Daoy (cell line): ENCODE measurements around the gene CCDC154. TPM values are rescaled to one million over a fixed set of nuclear protein-coding genes. Genes with fewer than 3 reads are reported as not detected.
A peak's percentile ranks its signal among the peaks of the same experiment; 100 is the strongest.
"Not testable (repeated sequence)": the region's sequence is repeated elsewhere in the genome, so short reads cannot be mapped to it uniquely, and the experiment has no call there.

Experiments
- DNase-seq: peaks from one replicate; pipeline ENCODE4 v3.0.0-alpha.2; 2015; ENCODE audit warnings: low read depth
- total RNA-seq: library from RNA; depleted of rRNA; stranded (reverse); fragments of >200 nt; shearing (Covaris generic); gene quantifications from 2 replicates; pipeline ENCODE4 v1.2.3, GENCODE V29; 2014; rRNA removed

The CCDC154 gene, protein sequence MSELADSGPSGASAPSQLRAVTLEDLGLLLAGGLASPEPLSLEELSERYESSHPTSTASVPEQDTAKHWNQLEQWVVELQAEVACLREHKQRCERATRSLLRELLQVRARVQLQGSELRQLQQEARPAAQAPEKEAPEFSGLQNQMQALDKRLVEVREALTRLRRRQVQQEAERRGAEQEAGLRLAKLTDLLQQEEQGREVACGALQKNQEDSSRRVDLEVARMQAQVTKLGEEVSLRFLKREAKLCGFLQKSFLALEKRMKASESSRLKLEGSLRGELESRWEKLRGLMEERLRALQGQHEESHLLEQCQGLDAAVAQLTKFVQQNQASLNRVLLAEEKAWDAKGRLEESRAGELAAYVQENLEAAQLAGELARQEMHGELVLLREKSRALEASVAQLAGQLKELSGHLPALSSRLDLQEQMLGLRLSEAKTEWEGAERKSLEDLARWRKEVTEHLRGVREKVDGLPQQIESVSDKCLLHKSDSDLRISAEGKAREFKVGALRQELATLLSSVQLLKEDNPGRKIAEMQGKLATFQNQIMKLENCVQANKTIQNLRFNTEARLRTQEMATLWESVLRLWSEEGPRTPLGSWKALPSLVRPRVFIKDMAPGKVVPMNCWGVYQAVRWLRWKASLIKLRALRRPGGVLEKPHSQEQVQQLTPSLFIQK
- total RNA-seq = not detected in 2 replicates

DNA sequence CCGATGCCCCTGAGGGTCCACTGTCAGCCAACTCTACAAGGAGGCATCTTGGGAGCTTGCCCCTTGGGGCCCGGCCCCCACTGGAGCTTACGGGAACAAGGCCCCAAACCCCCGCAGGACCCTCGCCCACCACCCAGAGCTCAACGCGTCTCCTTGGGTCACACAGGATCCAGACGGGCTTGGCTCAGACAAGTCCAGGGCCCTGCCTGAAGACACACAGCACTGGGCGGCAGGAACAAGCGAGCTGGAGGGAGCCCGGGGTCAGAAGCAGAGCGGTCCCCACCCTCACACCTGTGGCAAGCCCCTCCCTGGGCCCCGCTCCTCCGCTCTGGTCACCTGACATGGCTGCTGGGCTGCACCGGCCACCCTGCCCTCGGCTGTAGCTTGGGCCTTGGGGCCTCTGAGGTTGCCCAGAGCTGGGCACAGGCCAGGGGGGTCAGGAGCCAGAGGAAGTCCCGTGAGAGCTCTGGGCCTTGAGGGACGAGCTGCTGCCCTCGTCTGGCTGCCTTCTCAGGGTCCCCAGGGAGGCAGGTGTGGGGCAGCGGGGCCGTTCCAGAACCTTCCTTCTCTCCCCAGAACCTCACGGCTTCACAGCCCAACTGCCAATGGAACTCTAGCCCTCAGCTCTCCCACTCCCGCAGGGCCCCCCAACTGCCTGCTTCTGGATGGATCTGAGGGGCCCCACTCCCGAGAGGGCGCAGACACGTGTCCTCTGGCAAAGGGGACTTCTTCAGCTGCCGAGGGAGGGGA, at the start of gene CCDC154:
TSS of gene CCDC154 (minus strand) at position 577 of the 750 bp plus-strand sequence. CDS start at position 343, 234 bp downstream.
- no peak for DNase-seq

DNA sequence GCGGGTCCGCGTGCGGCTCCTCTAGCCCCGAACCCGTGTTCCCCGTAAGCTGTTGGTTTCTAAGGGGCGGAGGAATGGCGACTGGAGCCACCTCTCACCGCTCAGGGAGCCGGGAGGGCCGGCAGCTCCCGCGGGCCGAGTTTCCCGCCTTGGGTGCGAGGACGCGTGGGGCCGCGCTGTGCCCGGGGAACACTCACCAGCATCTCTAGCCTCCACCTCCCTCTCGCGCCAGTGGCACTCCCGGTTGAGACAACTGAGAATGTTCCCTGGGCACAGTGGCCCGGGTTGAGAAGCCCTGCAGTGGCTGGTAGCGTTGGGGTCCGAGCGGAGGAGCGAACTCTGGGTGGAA, 49.4 kb upstream of the CCDC154 start:
- no peak for DNase-seq

DNA sequence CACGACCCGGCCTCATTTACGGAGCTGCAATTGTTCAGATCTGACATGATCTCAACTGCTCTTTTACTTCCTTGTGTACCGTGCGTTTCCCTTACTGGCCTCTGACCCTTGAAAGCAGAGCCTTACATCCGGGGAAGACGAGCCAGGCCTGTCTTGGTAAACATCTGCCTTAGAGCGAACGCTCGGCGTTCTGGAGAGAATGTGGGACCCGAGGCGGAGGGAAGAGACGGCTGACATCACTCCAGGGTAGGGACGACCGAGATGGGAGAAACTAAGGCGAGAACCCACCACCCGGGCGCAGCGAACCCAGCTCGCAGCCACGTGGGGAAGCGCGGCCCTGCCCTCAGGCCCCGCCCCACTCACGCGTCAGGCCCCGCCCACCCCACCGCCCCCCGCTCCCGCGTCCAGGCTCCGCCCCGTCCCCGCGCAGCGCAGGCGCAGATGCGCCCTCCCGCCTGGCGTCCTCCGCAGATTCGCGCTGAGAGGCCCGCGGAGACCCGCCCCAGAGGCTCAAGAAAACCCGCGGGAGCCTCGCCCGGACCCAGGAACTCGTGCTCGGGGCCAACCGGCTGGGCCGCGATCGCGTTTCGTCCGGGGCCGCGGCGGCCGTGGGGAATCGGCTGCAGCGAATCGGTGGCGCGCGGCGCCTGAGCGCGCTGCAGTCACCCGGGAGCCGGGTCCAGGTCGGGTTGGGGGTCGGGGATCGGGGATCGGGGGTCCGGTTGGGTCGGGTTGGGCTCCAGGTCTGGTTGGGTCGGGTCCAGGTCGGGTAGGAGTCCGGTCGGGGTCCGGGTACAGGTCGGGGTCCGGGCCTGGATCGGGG, 48.8 kb upstream of the CCDC154 start, which contains the start of gene TELO2:
TSS of gene TELO2 (plus strand) at position 438 of the 823 bp plus-strand sequence. CDS start 922 bp downstream, outside the sequence.
- DNase-seq = peak; percentile 82

DNA sequence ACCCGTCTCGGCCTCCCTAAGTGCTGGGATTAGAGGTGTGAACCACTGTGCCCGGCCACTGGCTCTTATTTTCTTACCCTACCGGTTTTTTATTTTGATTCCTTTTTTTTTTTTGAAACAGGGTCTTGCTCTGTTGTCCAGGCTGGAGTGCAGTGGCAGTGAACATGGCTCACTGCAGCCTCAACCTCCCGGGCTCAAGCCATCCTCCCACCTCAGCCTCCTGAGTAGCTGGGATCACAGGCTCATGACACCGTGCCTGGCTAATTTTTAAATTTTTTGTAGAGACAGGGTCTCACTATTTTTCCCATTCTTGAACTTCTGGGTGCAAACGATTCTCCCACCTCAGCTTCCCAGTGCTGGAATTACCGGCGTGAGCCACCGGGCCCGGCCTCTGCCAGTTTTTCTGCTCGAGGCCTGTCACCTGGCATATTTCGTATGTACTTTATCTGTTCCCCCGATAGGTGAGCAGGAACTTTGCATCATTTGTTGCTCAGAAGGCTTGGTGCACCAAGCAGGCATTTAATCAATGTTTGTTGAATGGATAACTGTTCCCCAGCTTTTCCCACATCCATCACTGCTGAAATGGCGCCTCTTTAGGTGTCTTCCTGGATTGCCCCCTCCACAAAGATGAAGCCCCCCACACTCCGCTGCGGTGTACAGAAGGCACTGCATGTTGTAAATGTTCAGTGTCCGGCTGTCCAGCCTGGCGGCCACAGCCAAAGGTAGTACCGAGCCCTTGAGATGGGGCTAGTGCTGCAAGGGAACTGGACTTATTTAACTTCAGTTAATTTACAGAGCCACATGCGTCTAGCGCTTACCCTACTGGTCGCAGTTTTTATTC, 47.9 kb upstream of the CCDC154 start:
- DNase-seq = no peak

DNA sequence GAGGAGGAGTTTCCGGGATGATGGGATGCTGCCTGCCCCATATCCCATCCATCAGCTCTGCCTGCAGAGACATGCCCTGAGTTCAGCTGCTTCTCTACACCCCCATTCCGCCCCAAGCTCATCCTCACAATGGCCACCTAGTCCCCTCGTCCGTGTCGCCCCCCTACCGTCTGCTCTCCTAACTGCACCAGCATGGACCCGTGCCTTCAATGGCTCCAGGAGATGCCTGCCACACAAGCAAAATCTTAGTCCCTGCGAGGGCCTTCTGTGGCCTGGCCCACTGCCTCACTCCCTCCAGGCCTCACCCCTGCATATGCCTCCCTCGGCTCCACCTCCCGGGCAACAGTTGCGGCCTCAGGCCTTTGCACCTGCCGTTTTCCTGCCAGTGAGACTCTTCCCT, 47.0 kb upstream of the CCDC154 start:
- no peak for DNase-seq

DNA sequence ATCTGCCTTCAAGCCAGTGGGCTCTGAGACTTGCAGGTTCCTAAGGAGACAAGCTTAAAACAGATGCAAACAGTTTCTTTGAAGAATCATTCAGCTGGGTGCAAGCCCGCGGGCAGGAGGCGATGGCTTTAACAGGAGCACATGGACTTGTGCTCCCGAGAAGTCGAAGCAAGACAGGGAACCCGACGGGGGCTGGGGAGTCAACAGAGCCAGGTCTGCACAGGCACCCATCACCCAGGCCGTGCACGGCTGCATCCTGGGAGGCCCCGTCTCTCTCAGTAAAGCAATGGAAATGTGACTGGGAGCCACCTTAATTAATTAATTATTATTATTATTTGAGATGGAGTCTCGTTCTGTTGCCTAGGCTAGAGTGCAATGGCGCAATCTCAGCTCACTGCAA, 44.7 kb upstream of the CCDC154 start:
- no peak for DNase-seq

DNA sequence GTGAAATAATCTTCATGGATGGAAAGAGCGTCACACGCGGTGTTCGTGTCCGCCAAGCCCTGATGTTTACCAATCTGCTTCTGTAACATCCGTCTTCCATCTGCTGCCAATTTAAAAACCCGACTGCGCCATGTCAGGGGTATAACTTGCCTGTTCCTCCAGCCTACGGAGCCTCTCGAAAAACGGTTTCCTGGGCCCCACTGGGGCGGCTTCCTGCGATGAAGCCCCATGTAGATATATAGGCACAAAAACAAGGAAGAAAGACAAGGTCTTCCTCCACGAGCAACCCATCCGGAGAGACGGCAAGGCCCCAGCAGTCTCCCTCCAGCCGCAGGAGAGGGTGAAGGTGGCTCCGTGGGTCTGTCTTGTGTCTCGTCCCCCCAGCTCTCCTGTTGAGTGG, 44.3 kb upstream of the CCDC154 start, which contains the start of gene PTX4:
TSS of gene PTX4 (minus strand) at position 326 of the 400 bp plus-strand sequence. CDS start at position 291, 35 bp downstream.
- no peak for DNase-seq

DNA sequence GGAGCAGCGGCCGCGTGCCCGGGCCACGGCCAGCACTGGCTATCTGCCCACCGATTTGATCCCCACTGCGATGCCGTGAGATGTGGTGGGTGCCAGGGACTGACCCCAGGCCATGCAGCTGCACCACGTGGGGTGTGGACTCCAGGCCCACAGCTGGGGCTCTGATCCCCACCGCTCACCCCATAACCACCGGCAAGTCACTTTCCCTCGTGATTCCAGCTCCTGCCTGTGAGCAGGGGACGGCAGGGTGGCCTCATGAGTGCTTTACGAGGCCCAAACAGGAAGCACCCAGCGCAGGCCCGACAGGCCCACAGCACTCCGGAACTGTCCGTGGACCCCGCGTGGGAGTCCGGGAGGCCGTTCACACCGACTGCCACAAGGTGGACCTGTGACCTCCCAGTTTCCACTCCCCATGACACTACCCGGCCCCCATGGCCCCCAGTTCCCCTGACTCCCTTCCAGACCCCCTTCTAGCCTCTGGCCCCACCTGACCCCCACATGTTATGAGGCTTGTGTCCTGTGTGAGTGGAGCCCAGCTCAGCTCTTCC, 43.8 kb upstream of the CCDC154 start:
- DNase-seq = no peak

DNA sequence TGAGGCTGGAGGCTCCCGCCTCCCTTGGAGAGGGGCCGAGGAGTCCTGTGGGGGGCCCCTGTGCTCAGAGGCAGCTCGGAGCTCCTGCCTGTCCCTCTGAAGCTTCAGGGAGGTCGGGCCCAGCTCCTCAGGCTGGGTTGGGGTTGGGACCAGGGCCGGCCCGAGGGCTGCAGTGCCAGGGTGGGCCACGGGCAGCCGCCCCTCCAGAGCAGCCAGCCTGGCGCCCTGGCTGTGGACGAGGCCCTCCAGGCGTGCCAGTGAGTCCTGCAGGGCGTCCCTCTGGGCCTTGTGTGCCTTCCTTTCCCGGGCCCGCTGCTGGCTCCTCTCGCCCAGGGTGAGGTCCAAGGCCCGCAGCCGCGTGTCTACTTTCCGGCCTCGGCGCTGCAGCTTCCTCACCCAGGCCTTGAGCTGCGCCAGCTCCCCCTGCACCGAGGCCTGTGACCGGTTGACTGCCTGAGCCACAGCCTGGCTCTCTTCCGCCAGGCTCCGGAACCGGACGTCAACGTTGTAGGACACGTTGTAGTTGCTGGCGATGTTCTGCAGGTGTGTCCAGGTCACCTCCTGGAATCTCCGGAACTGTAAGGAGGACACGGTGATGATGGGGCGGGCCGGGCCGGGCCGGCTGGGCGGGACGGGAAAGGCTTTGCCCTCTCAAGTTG, 43.2 kb upstream of the CCDC154 start:
- no peak for DNase-seq

DNA sequence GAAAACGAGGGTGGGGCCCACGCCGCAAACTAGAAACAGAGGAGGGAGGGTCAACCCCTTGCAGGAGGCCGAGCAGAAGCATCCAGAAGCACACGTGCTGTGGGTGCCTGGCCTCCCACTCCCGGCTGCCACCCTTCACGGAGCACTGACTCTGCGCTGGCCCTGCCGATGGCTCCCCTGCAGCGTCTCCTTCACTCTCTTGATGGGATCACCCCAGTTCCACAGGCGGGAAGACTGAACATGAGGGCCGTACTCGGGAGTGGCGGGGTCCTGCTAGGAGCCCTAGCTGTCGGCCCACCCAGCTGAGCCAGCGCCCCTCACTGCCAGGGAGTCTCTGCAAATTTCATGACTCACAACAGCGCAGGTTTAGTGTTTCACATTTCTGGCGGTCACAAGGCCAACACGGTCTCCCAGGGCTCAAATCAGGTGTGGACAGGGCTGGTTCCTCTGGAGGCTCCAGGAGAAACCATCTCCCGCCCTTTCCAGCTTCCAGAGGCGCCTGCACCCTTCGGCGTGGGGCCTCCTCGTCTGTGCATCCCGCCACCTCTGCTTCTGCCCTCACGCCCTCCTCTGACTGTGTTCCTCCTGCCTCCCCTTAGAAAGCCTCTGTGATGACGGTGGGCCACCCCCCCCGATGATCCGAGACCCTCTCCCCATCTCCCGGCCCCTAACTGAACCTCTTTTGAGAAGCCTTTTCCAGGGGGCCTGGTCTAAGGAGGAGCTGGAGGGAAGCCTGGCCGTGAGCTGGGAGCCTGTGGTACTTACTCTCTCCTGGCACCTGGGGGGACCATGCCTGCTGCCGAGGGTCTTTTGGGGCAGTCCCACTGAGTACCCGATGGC, 42.4 kb upstream of the CCDC154 start:
- DNase-seq = no peak

DNA sequence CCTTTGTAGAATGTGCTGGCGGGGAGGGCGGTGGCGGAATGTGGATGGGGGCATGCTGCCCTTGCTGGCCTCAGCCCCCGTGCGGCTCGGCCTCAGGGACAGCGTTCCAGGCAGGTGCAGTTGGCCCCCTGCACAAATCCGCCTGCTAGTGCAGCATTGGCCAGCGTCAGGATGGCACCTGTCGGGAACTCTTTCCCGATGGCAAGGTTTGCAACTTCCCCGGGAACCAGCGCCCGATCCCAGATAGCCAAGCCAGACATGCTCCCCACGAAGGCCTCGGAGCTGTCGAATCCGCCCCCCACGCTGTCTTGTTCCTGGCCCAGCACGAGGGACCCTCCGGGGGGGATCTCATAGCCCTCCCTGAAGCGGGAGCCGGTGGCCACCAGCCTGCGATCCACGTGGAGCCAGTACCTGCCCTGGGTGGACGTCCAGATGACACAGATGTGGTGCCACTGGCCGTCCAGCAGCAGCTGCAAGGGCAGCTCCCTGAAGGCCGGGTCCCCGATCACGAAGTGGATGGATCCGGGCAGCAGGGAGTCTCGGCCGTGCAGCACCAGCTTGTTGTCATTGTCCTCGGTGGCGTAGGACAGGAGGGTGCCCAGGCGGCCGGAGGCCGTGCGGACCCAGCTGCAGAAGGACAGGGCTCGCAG, 41.6 kb upstream of the CCDC154 start:
- DNase-seq = no peak

DNA sequence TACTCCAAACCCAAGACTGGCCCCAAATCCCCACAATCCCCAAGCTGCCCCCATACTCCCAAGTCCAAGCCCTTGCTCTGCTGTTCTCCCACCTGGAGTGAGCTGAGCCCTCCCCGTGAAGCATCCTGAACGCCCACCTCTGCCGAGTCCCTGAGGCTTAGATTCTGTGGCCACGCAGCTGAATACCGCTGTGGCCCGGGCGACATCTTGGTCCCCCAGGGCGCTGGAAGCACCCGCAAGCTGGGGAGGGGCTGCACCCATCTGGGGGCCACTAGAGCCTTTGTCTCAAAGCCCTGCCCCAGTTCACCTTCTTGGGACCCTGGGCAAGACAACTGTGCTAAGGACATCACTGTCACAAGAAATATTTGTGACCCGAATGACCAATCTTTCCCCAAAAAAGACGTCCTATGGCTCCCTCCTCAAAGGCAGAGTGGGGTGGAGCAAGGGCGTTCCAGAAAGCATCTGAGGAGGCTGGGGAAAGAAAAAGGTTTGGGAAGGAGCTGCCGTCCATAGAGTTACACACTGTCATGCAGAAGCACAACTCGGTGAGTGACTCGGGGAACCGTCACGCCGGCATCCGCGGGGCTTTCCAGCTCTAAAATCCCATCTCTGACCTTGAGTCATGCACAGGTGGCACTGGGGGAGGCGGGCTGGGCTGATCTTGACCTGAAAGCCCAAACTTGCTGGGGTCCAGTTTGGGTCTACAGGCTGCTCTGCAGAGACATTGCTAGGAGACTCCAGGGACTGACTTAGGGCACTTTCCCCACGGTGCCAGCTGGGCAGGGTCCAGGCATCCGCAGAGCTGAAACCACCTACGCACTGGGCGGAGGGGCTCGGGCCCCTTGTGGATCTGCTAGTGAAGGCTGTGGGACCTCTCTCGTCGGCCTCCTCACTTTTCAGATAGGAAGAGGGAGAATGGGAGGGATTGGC, 37.8 kb upstream of the CCDC154 start:
- peak; percentile 88 for DNase-seq

DNA sequence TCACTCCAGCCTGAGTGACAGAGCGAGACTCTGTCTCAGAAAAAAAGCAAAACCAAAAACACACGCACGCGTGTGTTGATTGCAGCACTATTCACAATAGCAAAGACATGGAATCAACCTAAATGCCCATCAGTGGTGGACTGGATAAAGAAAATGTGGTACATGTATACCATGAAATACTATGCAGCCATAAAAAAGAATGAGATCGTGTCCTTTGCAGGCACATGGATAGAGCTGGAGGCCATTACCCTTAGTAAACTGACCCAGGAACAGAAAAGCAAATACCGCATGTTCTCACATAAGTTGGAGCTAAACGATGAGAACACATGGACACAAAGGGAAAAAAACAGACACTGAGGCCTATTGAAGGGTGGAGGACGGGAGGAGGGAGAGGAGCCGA, 34.6 kb upstream of the CCDC154 start:
- DNase-seq = not testable (repeated sequence)

DNA sequence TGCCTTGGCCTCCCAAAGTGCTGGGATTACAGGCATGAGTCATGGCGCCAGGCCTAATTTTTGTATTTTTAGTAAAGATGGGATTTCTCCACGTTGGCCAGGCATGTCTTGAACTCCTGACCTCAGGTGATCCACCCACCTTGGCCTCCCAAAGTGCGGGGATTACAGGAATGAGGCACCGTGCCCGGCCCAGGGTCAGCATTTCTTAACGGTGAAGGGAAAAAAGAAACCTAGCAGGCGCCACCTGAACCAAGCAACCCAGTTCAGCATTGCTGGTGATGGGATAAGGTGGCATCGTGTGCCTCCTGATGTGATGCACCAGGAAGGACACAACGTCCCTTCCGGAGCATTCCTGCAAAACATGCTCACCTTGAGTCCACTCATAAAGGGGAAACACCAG, 32.7 kb upstream of the CCDC154 start:
- no peak for DNase-seq

DNA sequence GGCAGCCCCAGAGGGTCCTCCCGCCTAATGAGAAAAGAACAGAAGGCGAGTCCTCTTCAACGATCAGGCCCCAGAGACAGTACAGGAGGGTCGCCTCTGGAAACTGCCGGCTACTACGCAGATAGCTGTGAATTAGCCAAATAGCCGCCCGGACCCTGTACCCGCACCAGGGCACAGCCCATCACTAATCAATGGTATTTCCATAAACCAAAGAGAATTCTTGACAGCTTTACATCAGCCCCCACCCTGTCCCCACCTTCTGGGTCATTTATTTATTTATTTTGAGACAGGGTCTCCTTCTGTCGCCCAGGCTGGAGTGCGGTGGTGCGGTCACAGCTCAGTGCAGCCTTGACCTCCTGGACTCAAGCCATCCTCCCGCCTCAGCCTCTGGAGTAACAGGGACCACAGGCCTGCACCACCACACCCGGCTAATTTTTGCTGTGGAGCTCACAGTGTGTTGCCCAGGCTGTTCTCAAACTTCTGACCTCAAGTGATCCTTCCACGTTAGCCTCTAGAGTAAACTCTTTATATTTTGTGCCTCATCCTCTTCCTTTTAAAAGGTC, 31.3 kb upstream of the CCDC154 start:
- DNase-seq = no peak

DNA sequence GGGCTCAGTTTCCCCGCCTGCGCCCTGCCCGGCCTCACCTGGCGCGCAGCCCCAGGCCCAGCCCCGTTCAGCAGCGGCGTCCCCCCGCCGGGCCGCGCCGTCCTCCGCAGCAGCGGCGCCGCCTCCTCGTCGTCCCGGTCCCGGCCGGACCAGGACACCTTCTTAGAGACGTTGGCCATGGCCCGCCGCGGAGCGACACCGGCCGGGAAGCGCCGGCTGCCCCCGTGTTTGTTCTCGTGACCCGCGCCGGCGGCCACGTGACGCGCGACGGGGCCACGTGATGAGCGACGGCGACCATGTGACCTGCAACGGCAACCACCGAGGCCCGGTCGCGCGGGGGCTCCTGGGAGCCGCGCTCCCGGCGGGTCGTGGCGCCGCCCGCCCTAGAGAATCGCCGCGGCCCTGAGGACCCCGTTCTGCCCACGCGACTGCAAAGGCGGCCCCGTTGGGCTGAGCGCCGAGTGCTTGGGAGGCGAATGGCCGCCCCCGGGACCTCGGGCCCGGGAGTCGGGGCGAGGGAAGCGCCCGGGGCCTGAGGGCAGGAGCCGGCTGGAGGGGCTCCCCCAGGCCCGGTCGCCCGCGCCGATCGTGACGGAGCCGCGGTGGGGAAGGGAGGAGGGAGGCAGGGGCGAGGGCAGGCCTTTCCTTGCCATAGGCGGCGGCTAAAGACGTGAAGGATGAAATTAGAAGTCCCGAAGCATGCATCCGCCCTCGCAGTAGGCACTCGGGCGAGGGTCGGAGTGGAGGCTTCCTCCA, 30.6 kb upstream of the CCDC154 start, which contains the start of gene CLCN7:
TSS of gene CLCN7 (minus strand) at position 233 of the 756 bp plus-strand sequence. CDS start at position 179, 54 bp downstream.
- peak; percentile 92 for DNase-seq
